NCI-H69 (cell line): Measurements from ENCODE around the gene KCNA10.
A peak's percentile ranks its signal among the peaks of the same experiment; 100 is the strongest.

Experiments used
- DNase-seq: peaks from one replicate; lab custom pipeline; 2025; lab: John Stamatoyannopoulos, UW

The KCNA10 gene

GRCh38 chr1:110501488-110502132 lies 17.4 kb downstream of the KCNA10 start:
- no peak for DNase-seq

DNA sequence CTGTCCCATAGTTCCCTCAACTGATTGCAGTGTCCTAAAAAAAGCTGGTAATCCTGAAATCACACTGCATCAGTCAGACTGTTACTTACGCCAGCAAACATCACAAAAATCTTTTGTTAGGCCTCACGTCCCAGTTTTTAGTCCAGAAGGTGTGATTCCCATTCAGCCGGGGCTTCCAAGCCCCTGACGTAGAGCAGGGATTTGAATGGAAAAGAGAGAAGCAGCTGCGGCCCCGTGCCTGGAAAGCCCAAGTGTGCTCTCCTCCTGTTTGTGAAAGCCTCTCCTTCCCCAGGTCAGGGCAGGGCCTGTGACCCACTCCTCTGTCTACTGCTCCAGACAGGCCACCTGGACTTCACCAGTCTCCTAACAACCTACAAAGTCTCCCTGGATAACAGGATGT lies 20.7 kb downstream of the KCNA10 start:
- DNase-seq, result no peak

- DNase-seq, result peak; percentile 73
Measured at GRCh38 chr1:110495926-110496600, 22.9 kb downstream of the KCNA10 start.

- DNase-seq, result no peak
Measured at GRCh38 chr1:110494522-110495406, 24.2 kb downstream of the KCNA10 start.

DNA sequence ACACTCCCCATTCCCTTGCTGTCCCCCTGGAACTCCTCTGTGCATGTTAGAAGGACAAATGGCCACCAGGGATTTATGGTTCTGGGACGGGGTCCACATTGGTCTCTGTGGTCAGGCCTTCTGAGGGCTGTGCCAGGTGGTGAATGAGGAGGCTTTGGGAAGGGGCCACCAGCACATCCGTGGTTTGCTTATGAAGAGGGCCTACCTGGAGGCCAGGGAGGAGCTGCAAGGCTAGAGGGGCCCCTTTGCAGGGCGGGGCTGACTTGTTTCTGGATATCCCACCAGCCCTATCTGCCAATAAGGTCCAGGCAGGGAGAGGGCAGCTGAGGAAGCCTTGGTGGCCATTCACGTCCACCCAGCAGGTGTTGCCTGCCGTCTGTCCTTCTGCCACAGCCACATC lies 24.9 kb downstream of the KCNA10 start:
- DNase-seq, result no peak

DNA sequence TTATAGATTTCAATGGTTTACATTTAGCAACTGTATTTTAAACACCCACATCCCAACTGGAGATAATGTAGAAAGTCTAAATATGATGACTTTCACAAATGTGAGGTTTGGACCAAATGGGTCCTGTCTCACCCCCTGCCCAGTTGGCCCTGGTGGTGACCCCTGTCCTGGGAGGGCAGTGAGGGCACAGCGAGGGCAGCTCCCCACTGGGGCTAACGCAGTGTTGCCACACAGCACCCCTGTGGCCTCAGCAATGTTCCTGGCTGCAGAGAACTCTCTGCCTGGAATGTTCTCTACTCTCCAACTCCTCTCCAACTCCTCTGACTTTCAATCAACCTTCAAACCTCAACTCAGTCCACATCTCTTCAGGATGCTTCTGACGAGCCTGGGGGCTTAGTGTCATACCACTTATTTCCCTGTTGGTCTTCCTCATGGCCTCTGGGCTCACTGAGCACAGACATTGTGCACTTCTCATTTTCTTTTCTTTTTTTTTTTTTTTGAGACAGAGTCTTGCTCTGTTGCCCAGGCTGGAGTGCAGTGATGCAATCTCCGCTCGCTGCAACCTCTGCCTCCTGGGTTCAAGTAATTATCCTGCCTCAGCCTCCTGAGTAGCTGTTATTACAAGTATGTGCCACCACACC lies 25.8 kb downstream of the KCNA10 start:
- no peak for DNase-seq

GRCh38 chr1:110492573-110492972 lies 26.4 kb downstream of the KCNA10 start:
- DNase-seq, result no peak

DNA sequence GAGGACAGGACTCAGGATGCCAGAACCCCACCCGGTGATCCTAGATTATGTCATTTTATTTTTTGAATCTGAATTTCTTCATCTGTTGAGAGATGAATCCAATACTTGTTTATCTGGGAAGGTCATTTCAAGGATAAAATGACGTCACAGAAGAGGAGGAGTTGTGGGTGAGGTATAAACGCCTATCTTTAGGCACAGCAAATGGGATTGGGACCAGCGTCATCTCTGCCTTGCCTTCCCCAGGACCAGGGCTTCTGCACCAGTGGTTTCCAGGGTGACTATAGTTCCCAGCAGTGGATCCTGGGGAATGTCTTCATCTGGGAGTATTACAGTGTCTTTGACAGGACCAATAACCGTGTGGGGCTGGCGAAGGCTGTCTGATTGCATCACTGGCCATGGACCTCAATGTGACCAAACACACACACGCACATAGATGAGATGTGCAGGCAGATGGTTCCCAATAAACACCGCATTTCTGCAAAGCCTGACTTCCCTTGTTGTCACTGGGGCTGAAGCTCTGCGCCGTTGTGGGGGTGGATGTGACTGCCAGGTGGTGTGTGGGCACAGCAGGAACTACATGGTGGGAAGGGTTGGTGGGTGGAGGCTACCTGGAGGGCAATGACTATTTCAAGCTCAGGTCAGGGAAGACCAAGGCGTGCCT lies 28.1 kb downstream of the KCNA10 start:
- peak; percentile 13 for DNase-seq

DNA sequence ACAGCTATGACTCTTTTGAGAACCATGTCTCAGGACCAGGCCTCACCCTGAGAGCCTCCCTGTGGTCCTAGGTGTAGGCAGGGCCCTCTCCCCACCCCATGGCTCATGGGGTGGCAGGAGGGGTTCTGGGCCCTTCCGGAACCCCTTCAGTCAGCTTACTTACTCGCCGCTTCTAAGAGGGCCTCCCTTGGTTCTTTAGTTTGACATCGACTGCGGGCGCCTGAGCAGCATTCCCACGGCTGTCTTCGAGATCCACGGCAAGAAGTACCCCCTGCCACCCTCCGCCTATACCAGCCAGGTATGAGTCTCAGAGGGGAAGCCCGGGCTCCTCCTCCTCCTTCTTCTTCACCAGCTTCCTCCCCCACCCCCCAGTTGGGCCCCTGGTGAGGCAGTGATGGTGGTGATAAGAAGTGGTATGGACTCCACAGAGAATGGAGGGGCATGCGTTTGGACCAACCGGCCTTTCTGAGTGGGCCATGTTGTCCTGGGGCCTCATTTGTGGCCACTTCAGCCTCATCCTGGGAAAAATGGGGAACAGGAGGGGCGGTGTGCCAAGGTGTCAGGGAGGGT lies 28.9 kb downstream of the KCNA10 start:
- DNase-seq, result peak; percentile 27

DNA sequence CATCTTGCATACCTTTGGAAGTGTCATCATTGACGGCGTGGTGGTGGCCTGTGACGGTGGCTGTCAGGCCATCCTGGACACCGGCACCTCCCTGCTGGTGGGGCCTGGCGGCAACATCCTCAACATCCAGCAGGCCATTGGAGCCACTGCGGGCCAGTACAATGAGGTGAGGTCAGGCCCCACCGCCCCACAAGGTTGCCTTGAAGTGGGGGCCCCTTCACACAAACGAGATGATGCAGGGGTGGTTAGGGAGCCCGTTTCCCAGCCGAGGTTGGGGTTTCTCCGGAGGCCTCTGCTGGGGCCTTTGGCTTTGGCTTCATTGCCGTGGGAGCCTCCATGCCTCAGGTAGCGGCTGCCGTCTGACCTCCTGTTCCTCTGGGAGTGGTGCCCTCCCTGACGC lies 29.6 kb downstream of the KCNA10 start:
- DNase-seq, result no peak

- no peak for DNase-seq
Measured at GRCh38 chr1:110488867-110489266, 30.1 kb downstream of the KCNA10 start.

DNA sequence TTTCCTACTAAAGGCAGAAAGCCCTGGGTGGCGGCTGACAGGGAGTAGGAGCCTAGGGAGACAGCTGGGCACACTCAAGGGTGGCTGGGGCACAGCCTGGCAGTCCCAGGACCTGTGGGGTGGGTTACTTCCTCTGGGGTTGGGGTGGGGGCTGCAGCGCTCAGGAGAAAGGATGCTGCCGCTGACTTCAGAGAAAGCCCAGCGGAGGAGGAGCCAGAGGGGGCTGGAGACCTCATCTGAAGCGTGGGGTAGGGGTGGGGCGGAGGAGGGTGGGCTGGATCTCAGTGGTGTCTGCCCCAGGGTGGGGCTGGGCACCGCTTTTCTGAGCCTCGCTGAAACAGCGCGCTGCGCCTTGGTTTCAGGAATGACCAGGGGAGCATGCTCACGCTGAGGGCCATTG lies 30.8 kb downstream of the KCNA10 start:
- no peak for DNase-seq

DNA sequence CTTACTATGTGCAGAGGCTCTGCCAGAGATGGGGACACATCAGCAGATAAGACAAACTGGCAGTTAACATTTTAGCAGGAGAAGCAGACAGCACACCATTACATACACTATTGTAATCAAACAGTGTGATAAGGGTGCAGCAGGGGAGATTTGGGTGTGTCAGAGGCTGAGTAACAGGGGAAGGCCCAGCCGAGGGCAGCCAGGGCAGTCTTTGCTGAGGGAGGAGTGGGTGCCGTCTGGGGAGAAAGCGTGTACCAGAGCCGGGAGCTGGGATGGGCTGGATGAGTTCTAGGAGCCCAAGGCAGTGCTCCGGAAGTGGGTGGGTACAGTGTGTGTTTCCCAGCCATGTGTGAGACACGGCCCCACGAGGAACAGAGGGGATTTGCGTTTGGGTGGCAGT lies 31.2 kb downstream of the KCNA10 start:
- no peak for DNase-seq

DNA sequence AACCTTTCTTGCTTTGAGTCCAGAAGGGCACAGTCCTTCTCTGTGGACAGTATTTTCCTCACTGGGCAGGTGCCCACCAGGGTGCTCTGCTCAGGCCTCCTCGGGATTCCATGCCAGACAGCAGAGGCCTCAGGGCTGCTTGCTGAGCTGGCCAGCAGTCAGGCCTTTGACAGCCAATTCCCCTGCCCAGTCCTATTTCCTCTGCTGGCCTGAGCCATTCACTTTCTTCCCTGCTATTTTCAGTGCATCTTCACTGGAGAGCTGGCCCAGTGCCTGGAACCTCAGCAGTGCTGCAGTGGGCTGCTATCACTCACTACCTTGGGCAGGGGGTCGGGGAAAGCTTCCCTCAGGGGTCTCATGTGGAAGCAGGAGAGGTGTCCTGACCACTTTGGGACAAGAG lies 33.2 kb downstream of the KCNA10 start:
- DNase-seq, result no peak

GRCh38 chr1:110484801-110485200 lies 34.2 kb downstream of the KCNA10 start:
- no peak for DNase-seq

DNA sequence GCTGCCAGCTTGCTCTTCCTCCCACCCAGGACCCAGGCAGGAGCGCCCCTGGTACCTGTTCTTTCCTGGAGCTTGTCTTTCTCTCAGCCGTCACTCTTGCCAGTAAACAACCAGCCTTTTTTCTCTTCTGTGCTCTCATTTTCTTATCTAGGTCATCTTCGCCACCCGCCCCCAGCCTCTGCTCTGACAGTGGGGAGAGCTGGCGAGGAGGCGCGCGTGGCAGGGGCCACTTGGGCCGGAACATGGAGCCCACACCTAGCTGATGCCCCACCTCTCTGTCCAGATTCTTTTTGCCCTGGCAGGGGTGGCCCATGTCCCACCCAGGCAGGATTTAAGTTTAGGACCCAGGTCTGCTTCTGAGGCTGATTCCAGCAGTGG lies 35.7 kb downstream of the KCNA10 start:
- DNase-seq, result no peak

GRCh38 chr1:110482662-110483307 lies 36.2 kb downstream of the KCNA10 start:
- DNase-seq, result peak; percentile 42

DNA sequence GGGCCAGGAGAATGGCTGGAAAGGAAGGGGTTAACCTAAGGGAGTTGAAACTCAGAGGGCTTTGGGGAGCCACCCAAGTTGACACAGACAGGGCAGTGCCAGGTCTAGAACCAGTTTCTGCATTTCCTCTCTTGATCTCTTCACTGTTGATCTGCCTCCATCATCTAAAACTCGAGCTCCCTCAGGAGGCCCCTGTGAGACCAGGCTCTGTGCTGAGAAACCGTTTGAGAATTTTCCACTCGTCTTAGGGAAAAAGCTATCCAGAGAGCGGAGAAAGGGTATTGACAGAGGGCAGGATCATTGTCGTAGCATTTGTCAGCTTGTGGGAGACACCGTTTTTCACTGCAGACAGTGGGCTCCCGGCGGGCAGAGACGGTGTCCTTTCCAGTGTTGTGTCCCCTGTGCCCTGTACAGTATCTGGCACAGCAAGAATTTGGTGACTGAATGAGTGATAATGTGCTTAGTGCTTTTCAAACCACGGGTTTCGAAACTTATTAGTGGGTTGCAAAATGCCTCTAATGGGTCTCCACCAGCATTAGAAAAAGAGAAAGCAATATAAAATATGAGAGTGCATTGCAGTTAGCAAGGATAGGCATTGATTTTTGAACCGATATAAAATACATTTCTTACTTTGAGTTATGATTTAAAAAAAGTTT lies 36.9 kb downstream of the KCNA10 start:
- no peak for DNase-seq

DNA sequence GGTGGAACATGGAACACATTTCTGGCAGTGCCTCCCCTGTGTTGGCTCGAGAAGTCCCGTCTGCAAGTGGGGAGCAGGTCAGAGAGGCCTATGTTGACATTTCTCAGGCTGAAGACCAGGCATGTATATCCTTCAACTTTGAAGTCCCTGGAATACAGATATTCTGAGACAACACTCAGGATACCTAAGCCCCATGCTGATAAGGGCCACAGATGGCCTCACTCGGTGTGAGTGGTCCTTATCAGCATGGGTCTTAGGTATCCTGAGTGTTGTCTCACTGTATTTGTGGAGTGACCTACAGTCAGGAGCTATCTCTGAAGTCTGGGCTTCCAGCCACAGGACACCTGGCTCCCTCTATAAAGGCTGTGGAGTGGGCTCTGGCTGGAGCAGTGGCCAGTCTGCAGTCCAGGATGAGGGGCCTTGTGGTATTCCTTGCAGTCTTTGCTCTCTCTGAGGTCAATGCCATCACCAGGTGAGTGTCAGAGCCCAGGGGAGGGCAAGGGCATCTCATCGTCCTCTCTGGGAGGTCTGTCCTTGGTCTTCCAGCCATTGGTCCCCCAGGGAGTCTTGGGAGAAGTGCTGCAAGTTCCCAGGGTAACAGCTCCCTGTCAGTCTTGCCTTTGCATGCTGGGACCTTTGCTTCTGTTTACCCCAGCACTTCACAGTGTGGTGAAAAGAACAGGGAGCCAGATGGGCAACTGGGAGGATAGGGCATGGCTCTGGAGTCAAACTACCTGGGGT lies 38.4 kb downstream of the KCNA10 start:
- DNase-seq, result no peak

DNA sequence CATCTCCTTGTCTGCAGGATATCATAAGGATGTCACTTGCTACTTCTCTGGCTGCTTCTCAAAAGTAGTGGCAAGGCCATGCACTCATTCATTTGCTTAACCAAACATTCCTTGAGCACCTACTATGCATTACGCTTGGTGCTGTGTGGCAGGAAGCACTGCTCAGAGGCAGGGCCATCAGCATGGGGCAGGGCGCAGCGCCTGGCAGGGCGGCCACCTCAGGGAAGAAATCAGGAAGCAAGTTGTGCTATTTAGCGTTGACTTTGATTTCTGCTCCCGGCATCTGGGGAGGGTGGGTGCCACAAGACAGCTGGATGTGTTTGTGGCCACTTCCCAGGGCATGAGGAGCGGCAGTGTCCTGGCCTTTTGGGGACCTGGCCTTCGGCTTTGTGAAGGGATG lies 40.1 kb downstream of the KCNA10 start:
- no peak for DNase-seq
